Thyroid gland (tissue), 4 donors: ENCODE data around the gene GPR137B. TPM values are rescaled to one million over a fixed set of nuclear protein-coding genes. Genes with fewer than 3 reads are reported as not detected.
"Not testable (repeated sequence)": the region's sequence is repeated elsewhere in the genome, so short reads cannot be mapped to it uniquely, and the experiment has no call there.

ENCODE experiments used
- DNase-seq, 2 donors: peaks; one replicate each; pipeline ENCODE4 v3.0.0-alpha.2; 2019
- H3K27ac ChIP-seq, 3 donors: fragments of 200-600 bp; sonication (generic); 1 replicate in 2 of 3; 2 replicates in 1 of 3; pipeline ENCODE4 v1.5.1; 2016 to 2019; ENCODE audit warnings: mild to moderate bottlenecking in 1 of 3, moderate library complexity in 1 of 3
- H3K27me3 ChIP-seq: fragments of 200-600 bp; sonication (generic); one replicate; pipeline ENCODE4 v1.5.1; 2019
- H3K36me3 ChIP-seq, 2 donors: fragments of 200-600 bp; sonication (generic); one replicate each; pipeline ENCODE4 v1.5.1; 2016 to 2019
- H3K4me1 ChIP-seq, 2 donors: fragments of 200-600 bp; sonication (generic); one replicate each; pipeline ENCODE4 v1.5.1; 2017 to 2019
- H3K4me3 ChIP-seq, 3 donors: fragments of 200-600 bp; sonication (generic); replicated peaks in 1 of 3; 1 replicate in 2 of 3; 2 replicates in 1 of 3; pipeline ENCODE4 v1.5.1; 2016; ENCODE audit warnings: mild to moderate bottlenecking in 1 of 3
- H3K9me3 ChIP-seq: fragments of 200-600 bp; sonication (generic); one replicate; pipeline ENCODE4 v1.5.1; 2017
- POLR2A ChIP-seq, 2 donors: fragments of 450-650 bp; IDR thresholded peaks; one replicate each; pipeline ENCODE4 v1.6.1; 2017; ENCODE audit warnings: antibody characterized with exemption in 2 of 2, mild to moderate bottlenecking in 2 of 2, moderate library complexity in 1 of 2
- WGBS, 2 donors: methylation state at CpG; one replicate each; pipeline ENCODE4 v1.1.5; 2017; 5-methylcytosine and 5-hydroxymethylcytosine counted together
- intact Hi-C: fragments of 100-400 bp; cut with DNase I; formaldehyde crosslinking; loops from one replicate; pipeline ENCODE4 v1.15.1; 2023
- total RNA-seq, 4 donors: library from RNA; depleted of rRNA; stranded (reverse); fragments of >200 nt; gene quantifications; one replicate each; pipeline ENCODE4 v1.2.3, GENCODE V29; 2016
- TF ChIP-seq, protein P1 (sequence below), 6 experiments: fragments of 200-600 bp in 3 of 6; fragments of 450-650 bp in 3 of 6; sonication (generic) in 3 of 6; IDR thresholded peaks; one replicate each; pipeline ENCODE4 v1.5.1; 2016 to 2019; ENCODE audit warnings: antibody characterized with exemption in 6 of 6, mild to moderate bottlenecking in 2 of 6, inconsistent platforms in 1 of 6, moderate library complexity in 1 of 6

GPR137B gene
- total RNA-seq, 4 donors from 2014 or later = 15.1 to 30.0 (median 15.6) TPM

DNA sequence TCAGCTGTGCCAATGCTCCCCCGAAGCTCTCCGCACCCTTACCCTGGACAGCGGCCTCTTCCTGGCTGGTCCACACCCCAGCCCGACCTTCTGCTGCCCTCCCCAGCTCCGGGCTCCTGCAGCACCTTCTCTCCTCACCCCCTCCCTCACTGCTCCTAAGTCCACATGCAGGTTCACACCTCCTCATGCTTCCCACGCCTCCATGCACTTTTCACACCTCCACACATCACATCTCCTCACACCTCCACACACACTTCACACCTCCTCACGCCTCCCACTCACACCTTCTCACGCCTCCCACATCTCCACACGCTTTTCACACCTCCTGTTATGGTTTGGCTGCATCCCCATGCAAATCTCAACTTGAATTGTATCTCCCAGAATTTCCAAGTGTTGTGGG, 18.9 kb downstream of the GPR137B start:
- H3K27me3 ChIP-seq = no peaks in the 10 kb centered on the region
- DNase-seq = no peak
- H3K9me3 ChIP-seq = no peaks in the 10 kb centered on the region
- no peaks in the 10 kb centered on the region for H3K36me3 ChIP-seq
- intact Hi-C loops = no loop called here
- H3K4me1 ChIP-seq = no peaks in the 10 kb centered on the region
- WGBS, 2 donors = 96 to 97% methylated on average over 9 of the region's 9 CpGs
- TF ChIP-seq, protein P1, sequence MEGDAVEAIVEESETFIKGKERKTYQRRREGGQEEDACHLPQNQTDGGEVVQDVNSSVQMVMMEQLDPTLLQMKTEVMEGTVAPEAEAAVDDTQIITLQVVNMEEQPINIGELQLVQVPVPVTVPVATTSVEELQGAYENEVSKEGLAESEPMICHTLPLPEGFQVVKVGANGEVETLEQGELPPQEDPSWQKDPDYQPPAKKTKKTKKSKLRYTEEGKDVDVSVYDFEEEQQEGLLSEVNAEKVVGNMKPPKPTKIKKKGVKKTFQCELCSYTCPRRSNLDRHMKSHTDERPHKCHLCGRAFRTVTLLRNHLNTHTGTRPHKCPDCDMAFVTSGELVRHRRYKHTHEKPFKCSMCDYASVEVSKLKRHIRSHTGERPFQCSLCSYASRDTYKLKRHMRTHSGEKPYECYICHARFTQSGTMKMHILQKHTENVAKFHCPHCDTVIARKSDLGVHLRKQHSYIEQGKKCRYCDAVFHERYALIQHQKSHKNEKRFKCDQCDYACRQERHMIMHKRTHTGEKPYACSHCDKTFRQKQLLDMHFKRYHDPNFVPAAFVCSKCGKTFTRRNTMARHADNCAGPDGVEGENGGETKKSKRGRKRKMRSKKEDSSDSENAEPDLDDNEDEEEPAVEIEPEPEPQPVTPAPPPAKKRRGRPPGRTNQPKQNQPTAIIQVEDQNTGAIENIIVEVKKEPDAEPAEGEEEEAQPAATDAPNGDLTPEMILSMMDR (IDR thresholded peaks at IDR 0.05) = no peak
- no peak for TF ChIP-seq POLR2A (IDR thresholded peaks at IDR 0.05)
- H3K4me3 ChIP-seq = no peak overlapping the region
- H3K27ac ChIP-seq = no peak overlapping the region

DNA sequence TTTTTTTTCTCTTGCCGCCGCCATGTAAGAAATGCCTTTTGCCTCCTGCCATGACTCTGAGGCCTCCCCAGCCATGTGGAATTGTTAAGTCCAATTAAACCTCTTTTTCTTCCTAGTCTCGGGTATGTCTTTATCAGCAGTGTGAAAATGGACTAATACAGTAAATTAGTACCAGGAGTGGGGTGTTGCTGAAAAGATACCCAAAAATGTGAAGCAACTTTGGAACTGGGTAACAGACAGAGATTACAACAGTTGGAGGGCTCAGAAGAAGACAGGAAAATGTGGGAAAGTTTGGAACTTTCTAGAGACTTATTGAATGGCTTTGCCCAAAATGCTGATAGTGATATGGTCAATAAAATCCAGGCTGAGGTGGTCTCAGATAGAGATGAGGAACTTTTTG, 19.4 kb downstream of the GPR137B start:
- DNase-seq, H3K9me3 ChIP-seq, H3K27ac ChIP-seq, intact Hi-C loops, H3K4me1 ChIP-seq, H3K27me3 ChIP-seq, H3K4me3 ChIP-seq, H3K36me3 ChIP-seq: not testable (repeated sequence)
- 99 to 100% methylated on average over 3 of the region's 3 CpGs for WGBS, 2 donors

DNA sequence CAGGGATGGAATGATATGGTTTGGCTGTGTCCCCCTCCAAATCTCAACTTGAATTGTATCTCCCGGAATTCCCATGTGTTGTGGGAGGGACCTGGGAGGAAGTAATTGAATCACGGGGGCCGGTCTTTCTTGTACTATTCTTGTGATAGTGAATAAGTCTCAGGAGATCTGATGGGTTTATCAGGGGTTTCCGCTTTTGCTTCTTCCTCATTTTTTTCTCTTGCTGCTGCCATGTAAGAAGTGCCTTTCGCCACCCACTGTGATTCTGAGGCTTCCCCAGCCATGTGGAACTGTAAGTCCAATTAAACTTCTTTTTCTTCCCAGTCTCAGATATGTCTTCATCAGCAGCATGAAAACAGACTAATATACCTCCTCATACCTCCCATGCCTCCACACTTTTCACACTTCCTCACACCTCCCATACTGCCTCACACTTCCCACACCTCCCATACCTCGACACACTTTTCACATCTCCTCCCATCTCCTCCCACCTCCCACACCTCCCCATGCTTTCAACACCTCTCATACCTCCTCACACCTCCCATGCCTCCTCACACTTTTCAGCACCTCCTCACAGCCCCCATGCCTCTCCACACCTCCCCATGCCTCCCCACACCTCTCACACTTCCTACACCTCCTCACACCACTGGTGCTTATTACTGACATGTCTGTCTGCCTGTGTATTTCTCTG, 21.3 kb downstream of the GPR137B start:
- H3K27me3 ChIP-seq = no peaks in the 10 kb centered on the region
- no peaks in the 10 kb centered on the region for H3K4me1 ChIP-seq
- no peak overlapping the region for H3K27ac ChIP-seq
- H3K36me3 ChIP-seq = no peaks in the 10 kb centered on the region
- no peak overlapping the region for H3K4me3 ChIP-seq
- no peak for DNase-seq
- no peak for TF ChIP-seq POLR2A (IDR thresholded peaks at IDR 0.05)
- TF ChIP-seq, protein P1 (IDR thresholded peaks at IDR 0.05) = no peak
- no peaks in the 10 kb centered on the region for H3K9me3 ChIP-seq
- intact Hi-C loops = no loop called here
- WGBS, 2 donors = 76 to 81% methylated on average over 6 of the region's 6 CpGs

DNA sequence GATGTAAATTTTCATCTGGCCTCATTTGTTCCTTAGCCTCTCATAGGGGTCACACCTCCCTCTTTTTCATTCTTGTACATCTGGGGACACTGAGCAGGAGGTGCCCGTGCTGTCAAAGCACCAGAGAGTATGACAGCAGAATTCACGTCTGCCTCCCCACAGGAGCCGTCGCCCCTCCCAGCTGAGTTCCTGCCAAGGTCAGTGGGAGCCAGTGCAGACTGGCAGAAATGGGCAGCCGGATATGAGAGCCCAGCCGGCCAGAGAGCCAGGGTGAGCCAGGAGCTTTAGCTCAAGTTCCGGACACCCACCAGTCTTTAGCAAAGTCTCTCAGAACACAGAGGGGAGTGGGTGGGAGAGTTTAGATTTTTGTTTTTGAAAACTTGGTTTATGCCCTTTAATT, 21.9 kb downstream of the GPR137B start:
- Histone ChIP-seq H3K27ac (no peak overlapping the region), H3K4me1 (no peaks in the 10 kb centered on the region), H3K36me3 (no peaks in the 10 kb centered on the region), H3K4me3 (no peak overlapping the region), H3K9me3 (no peaks in the 10 kb centered on the region), H3K27me3 (no peaks in the 10 kb centered on the region)
- DNase-seq = no peak
- 86 to 87% methylated on average over 5 to 7 of the region's 7 CpGs for WGBS, 2 donors
- intact Hi-C loops = no loop called here
- TF ChIP-seq, protein P1 (IDR thresholded peaks at IDR 0.05) = no peak
- no peak for TF ChIP-seq POLR2A (IDR thresholded peaks at IDR 0.05)

DNA sequence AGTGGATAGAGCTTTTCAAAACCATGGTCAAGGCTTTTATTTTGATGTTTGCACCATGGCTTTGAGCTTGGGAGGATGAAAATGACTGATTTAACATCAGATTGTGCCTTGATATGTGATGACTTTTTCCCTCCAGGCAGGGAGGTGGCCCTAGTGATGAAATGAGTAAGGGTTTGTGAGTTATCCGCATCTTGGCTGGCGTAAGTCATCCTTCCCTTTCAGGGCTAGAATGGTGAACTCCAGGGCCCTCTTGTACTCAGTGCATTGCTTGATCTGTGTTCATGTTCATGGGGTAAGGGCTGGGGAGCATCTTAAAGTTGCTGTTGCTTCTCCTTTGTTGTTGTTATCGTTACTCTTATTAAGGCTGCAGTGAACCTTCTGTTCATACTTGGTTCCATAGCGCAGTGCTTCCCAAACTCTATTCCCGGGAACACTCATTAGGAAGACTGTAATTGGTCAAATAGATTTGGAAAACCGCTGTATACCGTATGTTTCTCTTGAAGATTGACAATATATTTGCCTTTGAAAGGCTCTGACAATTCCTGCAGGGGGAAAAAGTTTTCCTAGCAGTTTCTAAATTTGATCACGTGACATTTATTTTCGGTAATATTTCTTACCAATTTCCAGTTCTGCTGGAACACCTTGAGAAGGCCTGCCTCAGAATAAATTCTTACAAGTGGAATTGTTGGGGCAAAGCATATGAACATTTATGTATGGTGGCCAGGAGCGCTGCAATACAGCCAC, 23.1 kb downstream of the GPR137B start:
- Histone ChIP-seq H3K27me3 (no peaks in the 10 kb centered on the region), H3K27ac (no peak overlapping the region), H3K36me3 (no peaks in the 10 kb centered on the region), H3K4me3 (no peak overlapping the region), H3K4me1 (no peaks in the 10 kb centered on the region), H3K9me3 (no peaks in the 10 kb centered on the region)
- intact Hi-C loops = no loop called here
- WGBS, 2 donors = 93 to 98% methylated on average over 10 of the region's 10 CpGs
- DNase-seq = no peak
- no peak for TF ChIP-seq POLR2A (IDR thresholded peaks at IDR 0.05)
- TF ChIP-seq, protein P1 (IDR thresholded peaks at IDR 0.05) = no peak
